GM13977 (cell line): Measurements from ENCODE around the gene SMURF2.

Experiments used
- DNase-seq: peaks from one replicate; pipeline ENCODE4 v3.0.0; 2012; ENCODE audit warnings: low spot score
- CTCF ChIP-seq: IDR thresholded peaks from 2 replicates; pipeline ENCODE4 v1.5.1; 2012; ENCODE audit warnings: mild to moderate bottlenecking, control low read depth; ENCODE audit not compliant: insufficient read depth; ENCODE audit errors: extremely low read depth, missing control alignments
- in situ Hi-C: fragments of 300-500 bp; cut with MboI; formaldehyde crosslinking; loops from one replicate; pipeline ENCODE4 v1.12.0; 2022; ENCODE audit warnings: low sequenced_read_pairs, low pct_unique_long_range_greater_than_20kb, mixed read lengths, inconsistent platforms; ENCODE audit not compliant: unreplicated experiment

Gene SMURF2

GRCh38 chr17:64639516-64639915, 22.6 kb downstream of the SMURF2 start:
- DNase-seq = no peak
- in situ Hi-C loops = loop anchor here (25.0 kb wide), 1 partner anchor 327 kb away; no protein-coding TSS in a partner anchor
- no peak for TF ChIP-seq CTCF

GRCh38 chr17:64638552-64639203, 23.4 kb downstream of the SMURF2 start:
- DNase-seq = no peak
- TF ChIP-seq CTCF = no peak
- in situ Hi-C loops = loop anchor here (25.0 kb wide), 1 partner anchor 326 kb away; no protein-coding TSS in a partner anchor

GRCh38 chr17:64635647-64636305, 26.3 kb downstream of the SMURF2 start:
- DNase-seq = peak; percentile 28
- in situ Hi-C loops = loop anchor here (25.0 kb wide), 1 partner anchor 323 kb away; no protein-coding TSS in a partner anchor
- TF ChIP-seq CTCF = no peak

GRCh38 chr17:64634218-64634617, 27.9 kb downstream of the SMURF2 start:
- no peak for DNase-seq
- no peak for TF ChIP-seq CTCF
- in situ Hi-C loops = loop anchor here (25.0 kb wide), 1 partner anchor 322 kb away; no protein-coding TSS in a partner anchor

- in situ Hi-C loops = loop anchor here (25.0 kb wide), 1 partner anchor 320 kb away; no protein-coding TSS in a partner anchor
- DNase-seq = no peak
- TF ChIP-seq CTCF = no peak
These were observed 29.5 kb downstream of the SMURF2 start for GRCh38 chr17:64632606-64633005.

- in situ Hi-C loops = loop anchor here (25.0 kb wide), 1 partner anchor 320 kb away; no protein-coding TSS in a partner anchor
- DNase-seq = no peak
- TF ChIP-seq CTCF = no peak
These were observed 29.9 kb downstream of the SMURF2 start for GRCh38 chr17:64632194-64632593.
